ENCODE measurements around the gene STK38L. TPM values are rescaled to one million over a fixed set of nuclear protein-coding genes. Genes with fewer than 3 reads are reported as not detected.

The STK38L gene
- total and polyA plus RNA-seq, 10 of the 15 experiments (the other 5 are each of a cell fraction or from before 2014, with no cell fraction given) = 43.0 to 154 (median 115) TPM

DNA sequence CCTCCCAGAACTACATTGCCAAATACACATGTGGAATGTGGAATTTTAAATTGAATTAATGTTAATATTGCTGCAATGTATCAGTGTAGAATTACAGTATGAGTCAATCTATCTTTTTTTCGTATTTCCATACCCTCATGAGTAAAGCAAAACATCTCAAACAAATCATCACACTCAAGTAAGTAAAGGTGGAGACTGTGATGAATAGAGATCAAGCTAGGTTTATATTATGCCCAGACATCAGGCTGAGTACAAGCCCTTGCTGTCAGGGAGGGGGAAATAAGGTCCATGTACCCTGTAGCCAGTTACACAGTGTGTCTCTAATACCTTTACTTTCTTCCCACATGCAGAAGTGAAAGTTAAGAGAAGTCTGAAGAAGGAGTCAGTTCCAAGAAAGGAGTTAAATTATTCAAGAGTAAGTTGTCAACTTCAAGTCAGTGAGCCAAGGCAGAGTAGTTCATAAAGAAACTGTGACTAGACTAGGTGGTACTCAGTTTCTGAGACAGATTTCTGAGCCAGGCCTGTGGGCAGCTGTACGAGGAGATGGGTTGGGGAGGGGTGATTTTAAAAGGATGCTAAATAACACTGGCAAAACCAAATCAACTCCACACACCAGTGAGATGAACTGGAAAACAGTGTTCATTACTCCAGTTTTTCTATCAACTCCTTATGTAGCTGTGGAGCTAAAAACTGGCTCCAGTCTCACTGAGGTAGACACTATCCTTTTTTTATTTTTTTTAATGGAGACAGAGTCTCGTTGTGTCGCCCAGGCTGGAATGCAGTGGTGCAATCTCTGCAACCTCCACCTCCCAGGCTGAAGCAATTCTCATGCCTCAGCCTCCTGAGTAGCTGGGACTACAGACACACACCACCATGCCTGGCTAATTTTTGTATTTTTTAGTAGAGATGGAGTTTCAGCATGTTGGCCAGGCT is 23.8 kb upstream of the STK38L start (continued):
- TF ChIP-seq, protein P1, sequence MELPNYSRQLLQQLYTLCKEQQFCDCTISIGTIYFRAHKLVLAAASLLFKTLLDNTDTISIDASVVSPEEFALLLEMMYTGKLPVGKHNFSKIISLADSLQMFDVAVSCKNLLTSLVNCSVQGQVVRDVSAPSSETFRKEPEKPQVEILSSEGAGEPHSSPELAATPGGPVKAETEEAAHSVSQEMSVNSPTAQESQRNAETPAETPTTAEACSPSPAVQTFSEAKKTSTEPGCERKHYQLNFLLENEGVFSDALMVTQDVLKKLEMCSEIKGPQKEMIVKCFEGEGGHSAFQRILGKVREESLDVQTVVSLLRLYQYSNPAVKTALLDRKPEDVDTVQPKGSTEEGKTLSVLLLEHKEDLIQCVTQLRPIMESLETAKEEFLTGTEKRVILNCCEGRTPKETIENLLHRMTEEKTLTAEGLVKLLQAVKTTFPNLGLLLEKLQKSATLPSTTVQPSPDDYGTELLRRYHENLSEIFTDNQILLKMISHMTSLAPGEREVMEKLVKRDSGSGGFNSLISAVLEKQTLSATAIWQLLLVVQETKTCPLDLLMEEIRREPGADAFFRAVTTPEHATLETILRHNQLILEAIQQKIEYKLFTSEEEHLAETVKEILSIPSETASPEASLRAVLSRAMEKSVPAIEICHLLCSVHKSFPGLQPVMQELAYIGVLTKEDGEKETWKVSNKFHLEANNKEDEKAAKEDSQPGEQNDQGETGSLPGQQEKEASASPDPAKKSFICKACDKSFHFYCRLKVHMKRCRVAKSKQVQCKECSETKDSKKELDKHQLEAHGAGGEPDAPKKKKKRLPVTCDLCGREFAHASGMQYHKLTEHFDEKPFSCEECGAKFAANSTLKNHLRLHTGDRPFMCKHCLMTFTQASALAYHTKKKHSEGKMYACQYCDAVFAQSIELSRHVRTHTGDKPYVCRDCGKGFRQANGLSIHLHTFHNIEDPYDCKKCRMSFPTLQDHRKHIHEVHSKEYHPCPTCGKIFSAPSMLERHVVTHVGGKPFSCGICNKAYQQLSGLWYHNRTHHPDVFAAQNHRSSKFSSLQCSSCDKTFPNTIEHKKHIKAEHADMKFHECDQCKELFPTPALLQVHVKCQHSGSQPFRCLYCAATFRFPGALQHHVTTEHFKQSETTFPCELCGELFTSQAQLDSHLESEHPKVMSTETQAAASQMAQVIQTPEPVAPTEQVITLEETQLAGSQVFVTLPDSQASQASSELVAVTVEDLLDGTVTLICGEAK (IDR thresholded peaks at IDR 0.05; ENCODE audit: borderline replicate concordance) = peak; percentile 8; the same call in 1 of the 2 replicates
- TF ChIP-seq, protein P2, sequence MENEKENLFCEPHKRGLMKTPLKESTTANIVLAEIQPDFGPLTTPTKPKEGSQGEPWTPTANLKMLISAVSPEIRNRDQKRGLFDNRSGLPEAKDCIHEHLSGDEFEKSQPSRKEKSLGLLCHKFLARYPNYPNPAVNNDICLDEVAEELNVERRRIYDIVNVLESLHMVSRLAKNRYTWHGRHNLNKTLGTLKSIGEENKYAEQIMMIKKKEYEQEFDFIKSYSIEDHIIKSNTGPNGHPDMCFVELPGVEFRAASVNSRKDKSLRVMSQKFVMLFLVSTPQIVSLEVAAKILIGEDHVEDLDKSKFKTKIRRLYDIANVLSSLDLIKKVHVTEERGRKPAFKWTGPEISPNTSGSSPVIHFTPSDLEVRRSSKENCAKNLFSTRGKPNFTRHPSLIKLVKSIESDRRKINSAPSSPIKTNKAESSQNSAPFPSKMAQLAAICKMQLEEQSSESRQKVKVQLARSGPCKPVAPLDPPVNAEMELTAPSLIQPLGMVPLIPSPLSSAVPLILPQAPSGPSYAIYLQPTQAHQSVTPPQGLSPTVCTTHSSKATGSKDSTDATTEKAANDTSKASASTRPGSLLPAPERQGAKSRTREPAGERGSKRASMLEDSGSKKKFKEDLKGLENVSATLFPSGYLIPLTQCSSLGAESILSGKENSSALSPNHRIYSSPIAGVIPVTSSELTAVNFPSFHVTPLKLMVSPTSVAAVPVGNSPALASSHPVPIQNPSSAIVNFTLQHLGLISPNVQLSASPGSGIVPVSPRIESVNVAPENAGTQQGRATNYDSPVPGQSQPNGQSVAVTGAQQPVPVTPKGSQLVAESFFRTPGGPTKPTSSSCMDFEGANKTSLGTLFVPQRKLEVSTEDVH (IDR thresholded peaks at IDR 0.05; ENCODE audit: low read depth, partially characterized antibody) = no peak
- TF ChIP-seq RCOR1 (conservative IDR thresholded peaks at IDR 0.05; ENCODE audit: low read depth, low read length) = no peak
- TF ChIP-seq FOXK2 (IDR thresholded peaks at IDR 0.05) = no peak
- TF ChIP-seq TARDBP (IDR thresholded peaks at IDR 0.05; ENCODE audit: borderline replicate concordance) = no peak
- no peak; the same call in 1 of the 2 replicates for TF ChIP-seq ZBED1 (IDR thresholded peaks at IDR 0.05; ENCODE audit: borderline replicate concordance)
- no peak for TF ChIP-seq NFXL1 (IDR thresholded peaks at IDR 0.05; ENCODE audit: borderline replicate concordance)
- no peak for TF ChIP-seq MEF2B (IDR thresholded peaks at IDR 0.05; ENCODE audit: partially characterized antibody, poor library complexity, severe bottlenecking)
- no peak for TF ChIP-seq TBL1XR1 (IDR thresholded peaks at IDR 0.05; ENCODE audit: low read depth, low read length)
- no peak for TF ChIP-seq HCFC1 (IDR thresholded peaks at IDR 0.05; ENCODE audit: low read length)
- TF ChIP-seq CBX5 (IDR thresholded peaks at IDR 0.05; ENCODE audit: low read depth) = peak; percentile 83; the same call in 1 of the 2 replicates
- TF ChIP-seq, protein P3, sequence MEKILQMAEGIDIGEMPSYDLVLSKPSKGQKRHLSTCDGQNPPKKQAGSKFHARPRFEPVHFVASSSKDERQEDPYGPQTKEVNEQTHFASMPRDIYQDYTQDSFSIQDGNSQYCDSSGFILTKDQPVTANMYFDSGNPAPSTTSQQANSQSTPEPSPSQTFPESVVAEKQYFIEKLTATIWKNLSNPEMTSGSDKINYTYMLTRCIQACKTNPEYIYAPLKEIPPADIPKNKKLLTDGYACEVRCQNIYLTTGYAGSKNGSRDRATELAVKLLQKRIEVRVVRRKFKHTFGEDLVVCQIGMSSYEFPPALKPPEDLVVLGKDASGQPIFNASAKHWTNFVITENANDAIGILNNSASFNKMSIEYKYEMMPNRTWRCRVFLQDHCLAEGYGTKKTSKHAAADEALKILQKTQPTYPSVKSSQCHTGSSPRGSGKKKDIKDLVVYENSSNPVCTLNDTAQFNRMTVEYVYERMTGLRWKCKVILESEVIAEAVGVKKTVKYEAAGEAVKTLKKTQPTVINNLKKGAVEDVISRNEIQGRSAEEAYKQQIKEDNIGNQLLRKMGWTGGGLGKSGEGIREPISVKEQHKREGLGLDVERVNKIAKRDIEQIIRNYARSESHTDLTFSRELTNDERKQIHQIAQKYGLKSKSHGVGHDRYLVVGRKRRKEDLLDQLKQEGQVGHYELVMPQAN (conservative IDR thresholded peaks at IDR 0.05) = no peak
- TF ChIP-seq BACH1 (IDR thresholded peaks at IDR 0.05; ENCODE audit: borderline replicate concordance) = no peak
- peak; percentile 22; the same call in 1 of the 2 replicates for TF ChIP-seq YY1 (IDR thresholded peaks at IDR 0.05; ENCODE audit: low read depth, low read length)
- TF ChIP-seq, protein P4, sequence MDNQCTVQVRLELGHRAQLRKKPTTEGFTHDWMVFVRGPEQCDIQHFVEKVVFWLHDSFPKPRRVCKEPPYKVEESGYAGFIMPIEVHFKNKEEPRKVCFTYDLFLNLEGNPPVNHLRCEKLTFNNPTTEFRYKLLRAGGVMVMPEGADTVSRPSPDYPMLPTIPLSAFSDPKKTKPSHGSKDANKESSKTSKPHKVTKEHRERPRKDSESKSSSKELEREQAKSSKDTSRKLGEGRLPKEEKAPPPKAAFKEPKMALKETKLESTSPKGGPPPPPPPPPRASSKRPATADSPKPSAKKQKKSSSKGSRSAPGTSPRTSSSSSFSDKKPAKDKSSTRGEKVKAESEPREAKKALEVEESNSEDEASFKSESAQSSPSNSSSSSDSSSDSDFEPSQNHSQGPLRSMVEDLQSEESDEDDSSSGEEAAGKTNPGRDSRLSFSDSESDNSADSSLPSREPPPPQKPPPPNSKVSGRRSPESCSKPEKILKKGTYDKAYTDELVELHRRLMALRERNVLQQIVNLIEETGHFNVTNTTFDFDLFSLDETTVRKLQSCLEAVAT (IDR thresholded peaks at IDR 0.05) = no peak
- peak; percentile 31; the same call in 1 of the 3 replicates for TF ChIP-seq POU2F2 (IDR thresholded peaks at IDR 0.05; ENCODE audit: borderline replicate concordance, low read depth, low read length)
- TF ChIP-seq BMI1 (IDR thresholded peaks at IDR 0.05; ENCODE audit: borderline replicate concordance) = no peak
- peak; percentile 42 for TF ChIP-seq MTA2 (IDR thresholded peaks at IDR 0.05; ENCODE audit: low read depth)
- TF ChIP-seq SIN3A (IDR thresholded peaks at IDR 0.05; ENCODE audit: low read depth, low read length) = no peak

Data from GM12878 (cell line).